GM12878 (cell line): ENCODE data around the gene CETP. TPM values are rescaled to one million over a fixed set of nuclear protein-coding genes. Genes with fewer than 3 reads are reported as not detected.

Experiments
- ATAC-seq: fragments of 200-7000 bp; cut with Tn5 transposase; 3 replicates; pipeline ENCODE4 v1.9.1; 2020; ENCODE audit warnings: mild to moderate bottlenecking, moderate library complexity
- BruUV-seq: library from RNA; stranded (reverse); fragments of 400-500 nt; replicated peaks from 2 replicates; lab custom pipeline; 2021; lab: Mats Ljungman, UMichigan
- CTCF ChIA-PET: fragments of 300-600 bp; sonication (Branson Sonifier 250); formaldehyde crosslinking; extraction: SDS; loops from one replicate; lab custom pipeline; 2021; ENCODE audit warnings: inconsistent platforms; lab: Yijun Ruan, JAX
- POLR2A ChIA-PET: fragments of 350-600 bp; formaldehyde crosslinking; extraction: SDS; loops from one replicate; lab custom pipeline; 2021; ENCODE audit warnings: inconsistent platforms; lab: Charles Lee
- RAD21 ChIA-PET: fragments of 300-600 bp; sonication (Branson Sonifier 250); formaldehyde crosslinking; loops from one replicate; lab custom pipeline; 2023; ENCODE audit warnings: antibody characterized with exemption; ENCODE audit not compliant: unreplicated experiment; lab: Charles Lee
- SMC1A ChIA-PET: fragments of 300-600 bp; sonication (Branson Sonifier 250); formaldehyde crosslinking; loops from one replicate; lab custom pipeline; 2023; ENCODE audit not compliant: unreplicated experiment, uncharacterized antibody; lab: Charles Lee
- DNase-seq: peaks from one replicate; pipeline ENCODE4 v3.0.0-alpha.2; 2011; ENCODE audit warnings: low read depth, low spot score
- FAIRE-seq: peaks from 3 replicates; lab custom pipeline; 2011; peaks lifted over from hg19 to GRCh38; lab: Jason Lieb, UNC
- H2AFZ ChIP-seq: 2 replicates; pipeline ENCODE4 v1.6.0; 2011; ENCODE audit warnings: low read depth, low read length, control low read depth; ENCODE audit not compliant: control insufficient read depth
- H3K27ac ChIP-seq: 2 replicates; pipeline ENCODE4 v1.5.1; 2011; ENCODE audit warnings: control low read depth; ENCODE audit not compliant: control insufficient read depth, insufficient read depth
- H3K27me3 ChIP-seq, 2 experiments: replicated peaks in 1 of 2; 2 replicates each; pipeline versions ENCODE4 v1.6.0 to v1.6.1; 2011; ENCODE audit warnings: low read length in 1 of 2; ENCODE audit not compliant: control insufficient read depth in 2 of 2, insufficient read depth in 2 of 2
- H3K36me3 ChIP-seq, 2 experiments: 2 replicates each; pipeline ENCODE4 v1.5.1; 2011; ENCODE audit warnings: low read length in 1 of 2; ENCODE audit not compliant: control insufficient read depth in 2 of 2, insufficient read depth in 2 of 2
- H3K4me1 ChIP-seq: 2 replicates; pipeline ENCODE4 v1.6.1; 2011; ENCODE audit warnings: mild to moderate bottlenecking, low read length, moderate library complexity, mixed read lengths; ENCODE audit not compliant: control insufficient read depth, insufficient read depth
- H3K4me2 ChIP-seq: 2 replicates; pipeline ENCODE4 v1.6.0; 2011; ENCODE audit warnings: control low read depth; ENCODE audit not compliant: control insufficient read depth, insufficient read depth
- H3K4me3 ChIP-seq: fragments of 200-600 bp; sonication (generic); 2 replicates; pipeline ENCODE4 v1.5.1; 2016
- H3K79me2 ChIP-seq: 2 replicates; pipeline ENCODE4 v1.6.0; 2011; ENCODE audit warnings: low read length; ENCODE audit not compliant: control insufficient read depth, insufficient read depth
- H3K9ac ChIP-seq: 2 replicates; pipeline ENCODE4 v1.8.0; 2011; ENCODE audit warnings: low read length, control low read depth, mixed read lengths; ENCODE audit not compliant: control insufficient read depth, insufficient read depth
- H3K9me3 ChIP-seq: replicated peaks from 3 replicates; pipeline ENCODE4 v1.5.1; 2011; ENCODE audit warnings: mild to moderate bottlenecking, low read length; ENCODE audit not compliant: control insufficient read depth, insufficient read depth
- H4K20me1 ChIP-seq: 2 replicates; pipeline ENCODE4 v1.6.0; 2011; ENCODE audit not compliant: control insufficient read depth, insufficient read depth
- ATF7 ChIP-seq: fragments of 450-650 bp; IDR thresholded peaks from 2 replicates; pipeline ENCODE4 v1.6.1; 2016; ENCODE audit warnings: low read depth, mild to moderate bottlenecking
- CREB1 ChIP-seq: IDR thresholded peaks from 2 replicates; pipeline ENCODE4 v1.6.1; 2012; ENCODE audit warnings: low read depth, mild to moderate bottlenecking, inconsistent platforms
- ETV6 ChIP-seq, 2 experiments: fragments of 450-650 bp in 1 of 2; IDR thresholded peaks in 1 of 2; conservative IDR thresholded peaks in 1 of 2; 2 replicates each; pipeline ENCODE4 v1.6.1; 2014; ENCODE audit warnings: antibody characterized with exemption in 1 of 2, borderline replicate concordance in 1 of 2, low read depth in 1 of 2, mild to moderate bottlenecking in 1 of 2, moderate library complexity in 1 of 2
- LARP7 ChIP-seq: fragments of 450-650 bp; IDR thresholded peaks from 2 replicates; pipeline ENCODE4 v1.6.1; 2017; ENCODE audit warnings: mild to moderate bottlenecking
- MXI1 ChIP-seq: fragments of 150-350 bp; IDR thresholded peaks from 2 replicates; pipeline ENCODE4 v1.6.1; 2011; ENCODE audit warnings: low read depth, mild to moderate bottlenecking, inconsistent platforms, low read length, improper control_type of control experiment
- PAX5 ChIP-seq: IDR thresholded peaks from 2 replicates; pipeline ENCODE4 v1.6.1; 2011; ENCODE audit warnings: low read depth, low read length, borderline replicate concordance
- TCF12 ChIP-seq: IDR thresholded peaks from 2 replicates; pipeline ENCODE4 v1.6.1; 2011; ENCODE audit warnings: low read depth, mild to moderate bottlenecking, low read length
- TCF3 ChIP-seq: IDR thresholded peaks from 2 replicates; pipeline ENCODE4 v1.6.1; 2012; ENCODE audit warnings: low read depth, mild to moderate bottlenecking, low read length, borderline replicate concordance; ENCODE audit not compliant: insufficient read depth
- USF1 ChIP-seq: IDR thresholded peaks from 2 replicates; pipeline ENCODE4 v1.6.1; 2011; ENCODE audit warnings: borderline replicate concordance, low read depth, mild to moderate bottlenecking, moderate library complexity, mixed read lengths, low read length; ENCODE audit not compliant: insufficient read depth; ENCODE audit errors: extremely low read length
- ZBTB11 ChIP-seq: fragments of 450-650 bp; formaldehyde crosslinking; IDR thresholded peaks from 2 replicates; pipeline ENCODE4 v1.5.0; 2022; ENCODE audit warnings: mild to moderate bottlenecking, missing genetic modification characterization
- ZNF24 ChIP-seq: fragments of 450-650 bp; IDR thresholded peaks from 2 replicates; pipeline ENCODE4 v1.6.1; 2017; ENCODE audit warnings: antibody characterized with exemption, mild to moderate bottlenecking
- WGBS: methylation state at CpG from one replicate; pipeline ENCODE4 v1.1.6; 2016; ENCODE audit warnings: low lambda C conversion rate; ENCODE audit not compliant: insufficient replicate concordance, insufficient coverage; ENCODE audit errors: missing lambda C conversion rate; 5-methylcytosine and 5-hydroxymethylcytosine counted together
- in situ Hi-C: fragments of 300-500 bp; cut with MboI; formaldehyde crosslinking; loops from 9 replicates; pipeline ENCODE4 v1.14.3; 2018; ENCODE audit warnings: mixed read lengths
- intact Hi-C: fragments of 100-400 bp; cut with micrococcal nuclease; formaldehyde crosslinking; loops from one replicate; pipeline ENCODE4 v1.14.2; 2022; ENCODE audit not compliant: unreplicated experiment
- polyA plus RNA-seq, 11 experiments: library from polyadenylated mRNA; depleted of rRNA in 4 of 11; unstranded in 6 of 11; stranded (reverse) in 5 of 11; fragments of >200 nt; fragmentation: Nextera tagmentation in 4 of 11; fragmentation: Illumina TruSeq in 1 of 11; extraction: Ambion mirVana in 4 of 11; extraction: Trizol in 1 of 11; gene quantifications; 1 replicate in 1 of 11; 2 replicates in 10 of 11; pipeline versions ENCODE4 v1.2.1 to v1.2.3, GENCODE V29; 2011 to 2016; ENCODE audit warnings: inconsistent platforms in 2 of 11, missing spikeins in 2 of 11, low read depth in 1 of 11
- total RNA-seq, 4 experiments: library from RNA; depleted of rRNA in 3 of 4; stranded (reverse); fragments of >200 nt in 3 of 4; fragmentation: Illumina TruSeq in 1 of 4; extraction: Trizol in 1 of 4; gene quantifications; 2 replicates each; pipeline versions ENCODE4 v1.2.1 to v1.2.3, GENCODE V29; 2013 to 2021
- TF ChIP-seq, protein P1 (sequence below): IDR thresholded peaks from 2 replicates; pipeline ENCODE4 v1.6.1; 2011; ENCODE audit warnings: low read depth, low read length, improper control_type of control experiment, borderline replicate concordance
- TF ChIP-seq, protein P2 (sequence below): IDR thresholded peaks from 2 replicates; pipeline ENCODE4 v1.6.1; 2012; ENCODE audit warnings: mild to moderate bottlenecking, low read depth, low read length

CETP gene
- total and polyA plus RNA-seq, 10 of the 15 experiments (the other 5 are each of a cell fraction or from before 2014, with no cell fraction given): 1.2 to 6.4 (median 2.1) TPM

- FAIRE-seq (no peak), DNase-seq (no peak), ATAC-seq (no peak)
- RAD21 ChIA-PET: interaction anchor here (1.2 to 22.4 kb wide), 4 partner anchors 9 to 64 kb away, joined by 3 to 473 read pairs (median 242); partner anchors contain the start of gene CETP
- Histone ChIP-seq H3K4me2 (no peak overlapping the region), H3K79me2 (no peaks in the 10 kb centered on the region), H2AFZ (no peak overlapping the region), H3K9me3 (no peaks in the 10 kb centered on the region), H3K27ac (no peak overlapping the region), H3K36me3 (no peaks in the 10 kb centered on the region), H3K27me3 (no peaks in the 10 kb centered on the region), H3K4me3 (no peak overlapping the region), H3K4me1 (peaks cover 53% of the 10 kb centered on the region), H4K20me1 (no peaks in the 10 kb centered on the region), H3K9ac (no peak overlapping the region)
- SMC1A ChIA-PET: interaction anchor here (1.2 to 31.6 kb wide), 8 partner anchors 7 to 69 kb away, joined by 3 to 604 read pairs (median 14); partner anchors contain the start of genes CETP and NLRC5
- CTCF ChIA-PET: interaction anchor here (1.3 to 19.4 kb wide), 5 partner anchors 10 to 69 kb away, joined by 3 to 420 read pairs (median 5); partner anchors contain the start of genes CETP and NLRC5
- POLR2A ChIA-PET: interaction anchor here (2.9 to 17.6 kb wide), 4 partner anchors 6 to 65 kb away, joined by 10 to 343 read pairs (median 280); partner anchors contain the start of gene NLRC5
- 88% methylated on average over 6 of the region's 6 CpGs for WGBS
- in situ Hi-C loops: no loop called here
- intact Hi-C loops: no loop called here
- BruUV-seq: no TSS peak
- TF ChIP-seq MXI1 (no peak), TCF12 (no peak), PAX5 (no peak), TCF3 (no peak), CREB1 (no peak), LARP7 (no peak), USF1 (no peak), ZBTB11 (CRISPR knock-in tag) (no peak), ATF7 (no peak), ZNF24 (no peak), ETV6 (conservative IDR thresholded peaks at IDR 0.05 in 1 of 2, IDR thresholded peaks at IDR 0.05 in 1 of 2; ENCODE audit: borderline replicate concordance in 1 of 2, low read depth in 1 of 2) (no peak)
- TF ChIP-seq, protein P1, sequence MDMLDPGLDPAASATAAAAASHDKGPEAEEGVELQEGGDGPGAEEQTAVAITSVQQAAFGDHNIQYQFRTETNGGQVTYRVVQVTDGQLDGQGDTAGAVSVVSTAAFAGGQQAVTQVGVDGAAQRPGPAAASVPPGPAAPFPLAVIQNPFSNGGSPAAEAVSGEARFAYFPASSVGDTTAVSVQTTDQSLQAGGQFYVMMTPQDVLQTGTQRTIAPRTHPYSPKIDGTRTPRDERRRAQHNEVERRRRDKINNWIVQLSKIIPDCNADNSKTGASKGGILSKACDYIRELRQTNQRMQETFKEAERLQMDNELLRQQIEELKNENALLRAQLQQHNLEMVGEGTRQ: no peak
- TF ChIP-seq, protein P2, sequence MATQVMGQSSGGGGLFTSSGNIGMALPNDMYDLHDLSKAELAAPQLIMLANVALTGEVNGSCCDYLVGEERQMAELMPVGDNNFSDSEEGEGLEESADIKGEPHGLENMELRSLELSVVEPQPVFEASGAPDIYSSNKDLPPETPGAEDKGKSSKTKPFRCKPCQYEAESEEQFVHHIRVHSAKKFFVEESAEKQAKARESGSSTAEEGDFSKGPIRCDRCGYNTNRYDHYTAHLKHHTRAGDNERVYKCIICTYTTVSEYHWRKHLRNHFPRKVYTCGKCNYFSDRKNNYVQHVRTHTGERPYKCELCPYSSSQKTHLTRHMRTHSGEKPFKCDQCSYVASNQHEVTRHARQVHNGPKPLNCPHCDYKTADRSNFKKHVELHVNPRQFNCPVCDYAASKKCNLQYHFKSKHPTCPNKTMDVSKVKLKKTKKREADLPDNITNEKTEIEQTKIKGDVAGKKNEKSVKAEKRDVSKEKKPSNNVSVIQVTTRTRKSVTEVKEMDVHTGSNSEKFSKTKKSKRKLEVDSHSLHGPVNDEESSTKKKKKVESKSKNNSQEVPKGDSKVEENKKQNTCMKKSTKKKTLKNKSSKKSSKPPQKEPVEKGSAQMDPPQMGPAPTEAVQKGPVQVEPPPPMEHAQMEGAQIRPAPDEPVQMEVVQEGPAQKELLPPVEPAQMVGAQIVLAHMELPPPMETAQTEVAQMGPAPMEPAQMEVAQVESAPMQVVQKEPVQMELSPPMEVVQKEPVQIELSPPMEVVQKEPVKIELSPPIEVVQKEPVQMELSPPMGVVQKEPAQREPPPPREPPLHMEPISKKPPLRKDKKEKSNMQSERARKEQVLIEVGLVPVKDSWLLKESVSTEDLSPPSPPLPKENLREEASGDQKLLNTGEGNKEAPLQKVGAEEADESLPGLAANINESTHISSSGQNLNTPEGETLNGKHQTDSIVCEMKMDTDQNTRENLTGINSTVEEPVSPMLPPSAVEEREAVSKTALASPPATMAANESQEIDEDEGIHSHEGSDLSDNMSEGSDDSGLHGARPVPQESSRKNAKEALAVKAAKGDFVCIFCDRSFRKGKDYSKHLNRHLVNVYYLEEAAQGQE: no peak
Observed at GRCh38 chr16:56977216-56977615, 15.5 kb downstream of the CETP start.
